PC-3 (cell line): ENCODE data around the gene P2RY14. TPM values are rescaled to one million over a fixed set of nuclear protein-coding genes. Genes with fewer than 3 reads are reported as not detected.
"Not testable (repeated sequence)": the region's sequence is repeated elsewhere in the genome, so short reads cannot be mapped to it uniquely, and the experiment has no call there.

Source experiments
- ATAC-seq: fragments of 200-7000 bp; cut with Tn5 transposase; 2 replicates; pipeline ENCODE4 v1.9.1; 2020; ENCODE audit warnings: mild to moderate bottlenecking, moderate library complexity
- BruUV-seq: library from RNA; stranded (reverse); fragments of 400-500 nt; replicated peaks from 2 replicates; lab custom pipeline; 2021; lab: Mats Ljungman, UMichigan
- CTCF ChIA-PET: fragments of 300-600 bp; sonication (Branson Sonifier 250); formaldehyde crosslinking; loops from one replicate; lab custom pipeline; 2022; ENCODE audit warnings: antibody characterized with exemption; lab: Charles Lee
- POLR2A ChIA-PET: fragments of 300-600 bp; sonication (Branson Sonifier 250); formaldehyde crosslinking; loops from one replicate; lab custom pipeline; 2022; ENCODE audit warnings: antibody characterized with exemption; ENCODE audit not compliant: unreplicated experiment; lab: Charles Lee
- DNase-seq: peaks from one replicate; pipeline ENCODE4 v3.0.0-alpha.2; 2015
- H2AFZ ChIP-seq: fragments of 300-600 bp; sonication (generic); 2 replicates; pipeline ENCODE4 v1.6.0; 2016; ENCODE audit warnings: antibody characterized with exemption, low read length
- H3F3A ChIP-seq: fragments of 300-600 bp; sonication (generic); one replicate; pipeline ENCODE4 v1.6.0; 2017; ENCODE audit warnings: antibody characterized with exemption, low read length, control low read depth, mild to moderate bottlenecking; ENCODE audit not compliant: unreplicated experiment
- H3K27ac ChIP-seq: fragments of 300-600 bp; sonication (generic); 2 replicates; pipeline ENCODE4 v1.5.1; 2016; ENCODE audit warnings: mild to moderate bottlenecking, low read length
- H3K27me3 ChIP-seq: fragments of 300-600 bp; sonication (generic); 2 replicates; pipeline ENCODE4 v1.6.1; 2016; ENCODE audit warnings: low read length, mixed read lengths
- H3K36me3 ChIP-seq: fragments of 300-600 bp; sonication (generic); 2 replicates; pipeline ENCODE4 v1.6.1; 2016; ENCODE audit warnings: low read depth, mixed run types, low read length, mixed read lengths
- H3K4me1 ChIP-seq: fragments of 300-600 bp; sonication (generic); 2 replicates; pipeline ENCODE4 v1.5.1; 2016; ENCODE audit warnings: low read length; ENCODE audit not compliant: insufficient read depth
- H3K4me2 ChIP-seq: fragments of 300-600 bp; sonication (generic); 2 replicates; pipeline ENCODE4 v1.6.0; 2016; ENCODE audit warnings: low read length
- H3K4me3 ChIP-seq: fragments of 300-600 bp; sonication (generic); 2 replicates; pipeline ENCODE4 v1.5.1; 2016; ENCODE audit warnings: mild to moderate bottlenecking, low read length, mixed read lengths
- H3K79me2 ChIP-seq: fragments of 300-600 bp; sonication (generic); 2 replicates; pipeline ENCODE4 v1.6.1; 2017; ENCODE audit warnings: low read length, mixed read lengths
- H3K9ac ChIP-seq: fragments of 300-600 bp; sonication (generic); 2 replicates; pipeline ENCODE4 v1.6.0; 2016; ENCODE audit warnings: mild to moderate bottlenecking, low read length
- H3K9me2 ChIP-seq: fragments of 300-600 bp; sonication (generic); replicated peaks from 2 replicates; pipeline ENCODE4 v1.6.1; 2016; ENCODE audit warnings: mixed run types, low read length, mixed read lengths
- H3K9me3 ChIP-seq: fragments of 300-600 bp; sonication (generic); 2 replicates; pipeline ENCODE4 v1.6.1; 2016; ENCODE audit warnings: low read length, mixed read lengths
- H4K20me1 ChIP-seq: fragments of 300-600 bp; sonication (generic); 2 replicates; pipeline ENCODE4 v1.6.1; 2016; ENCODE audit warnings: low read length, mixed read lengths
- CTCF ChIP-seq: fragments of 300-600 bp; sonication (generic); conservative IDR thresholded peaks from 2 replicates; pipeline ENCODE4 v1.5.1; 2017; ENCODE audit warnings: antibody characterized with exemption, low read depth, mild to moderate bottlenecking, low read length
- EZH2 ChIP-seq: fragments of 300-600 bp; sonication (generic); IDR thresholded peaks from one replicate; pipeline ENCODE4 v1.6.1; 2017; ENCODE audit warnings: antibody characterized with exemption, mild to moderate bottlenecking, low read length; ENCODE audit not compliant: unreplicated experiment
- EZH2phosphoT487 ChIP-seq: fragments of 300-600 bp; sonication (generic); IDR thresholded peaks from 2 replicates; pipeline ENCODE4 v1.6.1; 2018; ENCODE audit warnings: mild to moderate bottlenecking, antibody characterized with exemption, low read length, borderline replicate concordance
- intact Hi-C: fragments of 100-400 bp; cut with micrococcal nuclease; formaldehyde crosslinking; loops from 2 replicates; pipeline ENCODE4 v1.9.0; 2023
- total RNA-seq: library from RNA; depleted of rRNA; stranded (reverse); fragments of >200 nt; gene quantifications from 2 replicates; pipeline ENCODE4 v1.2.3, GENCODE V29; 2014

Gene P2RY14
- total RNA-seq, 1 experiment from 2014 or later, result not detected

- no peaks in the 10 kb centered on the region for H3K9me3 ChIP-seq
- BruUV-seq, result no TSS peak
- no peak overlapping the region for H3K4me3 ChIP-seq
- POLR2A ChIA-PET, result no interaction called here
- H4K20me1 ChIP-seq, result no peaks in the 10 kb centered on the region
- H3K9ac ChIP-seq, result no peak overlapping the region
- no peaks in the 10 kb centered on the region for H3F3A ChIP-seq
- peaks cover 13% of the 10 kb centered on the region for H3K4me1 ChIP-seq
- intact Hi-C loops, result no loop called here
- no peaks in the 10 kb centered on the region for H3K9me2 ChIP-seq
- ATAC-seq, result no peak
- CTCF ChIA-PET, result no interaction called here
- TF ChIP-seq CTCF, result no peak
- no peak for TF ChIP-seq EZH2phosphoT487
- TF ChIP-seq EZH2, result no peak
- H3K27me3 ChIP-seq, result no peaks in the 10 kb centered on the region
- H3K79me2 ChIP-seq, result no peaks in the 10 kb centered on the region
- H3K27ac ChIP-seq, result no peak overlapping the region
- no peaks in the 10 kb centered on the region for H3K36me3 ChIP-seq
- H3K4me2 ChIP-seq, result no peak overlapping the region
- DNase-seq, result no peak
- no peak overlapping the region for H2AFZ ChIP-seq
These were observed 42.0 kb downstream of the P2RY14 start for GRCh38 chr3:151236316-151236715.

DNA sequence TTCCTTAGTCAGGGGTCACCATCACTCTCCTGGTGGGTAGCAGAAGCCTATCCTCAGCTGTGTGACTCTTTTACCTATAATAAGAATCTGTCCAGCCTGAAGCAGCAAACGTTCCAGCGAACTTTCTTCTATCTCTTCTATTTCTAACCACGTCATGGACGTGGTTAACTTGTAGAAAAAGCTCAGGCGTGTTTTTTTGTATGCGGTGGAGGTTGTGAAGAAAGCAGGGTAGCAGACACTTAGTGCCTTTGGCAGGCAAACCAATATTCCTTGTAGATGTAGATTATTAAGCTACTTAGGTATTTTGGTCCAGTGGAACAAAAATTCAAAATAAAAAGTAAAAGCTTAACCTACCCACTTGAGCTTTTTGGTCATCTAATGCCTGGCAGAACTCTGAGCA, 43.5 kb downstream of the P2RY14 start:
- H3F3A ChIP-seq, result no peaks in the 10 kb centered on the region
- BruUV-seq, result no TSS peak
- H4K20me1 ChIP-seq, result no peaks in the 10 kb centered on the region
- no peaks in the 10 kb centered on the region for H3K9me3 ChIP-seq
- H3K4me3 ChIP-seq, result no peak overlapping the region
- ChIA-PET POLR2A (interaction anchor here (0.6 kb wide), 1 partner anchor 453 kb away, joined by 3 read pairs; no protein-coding TSS in a partner anchor), CTCF (no interaction called here)
- H3K27me3 ChIP-seq, result no peaks in the 10 kb centered on the region
- H2AFZ ChIP-seq, result no peak overlapping the region
- H3K9ac ChIP-seq, result no peak overlapping the region
- no peaks in the 10 kb centered on the region for H3K4me1 ChIP-seq
- H3K27ac ChIP-seq, result no peak overlapping the region
- DNase-seq (no peak), ATAC-seq (no peak)
- no peaks in the 10 kb centered on the region for H3K9me2 ChIP-seq
- no peaks in the 10 kb centered on the region for H3K79me2 ChIP-seq
- intact Hi-C loops, result no loop called here
- TF ChIP-seq EZH2phosphoT487 (no peak), EZH2 (no peak), CTCF (no peak)
- no peaks in the 10 kb centered on the region for H3K36me3 ChIP-seq
- no peak overlapping the region for H3K4me2 ChIP-seq

- no TSS peak for BruUV-seq
- no peak overlapping the region for H2AFZ ChIP-seq
- no peak overlapping the region for H3K4me3 ChIP-seq
- H3K9me2 ChIP-seq, result no peaks in the 10 kb centered on the region
- ChIA-PET CTCF (no interaction called here), POLR2A (no interaction called here)
- peaks cover 10% of the 10 kb centered on the region for H3K4me1 ChIP-seq
- no peaks in the 10 kb centered on the region for H3F3A ChIP-seq
- no peaks in the 10 kb centered on the region for H3K27me3 ChIP-seq
- H4K20me1 ChIP-seq, result no peaks in the 10 kb centered on the region
- no peaks in the 10 kb centered on the region for H3K9me3 ChIP-seq
- no peak overlapping the region for H3K27ac ChIP-seq
- H3K36me3 ChIP-seq, result no peaks in the 10 kb centered on the region
- ATAC-seq (no peak), DNase-seq (no peak)
- intact Hi-C loops, result no loop called here
- TF ChIP-seq EZH2 (no peak), CTCF (no peak), EZH2phosphoT487 (no peak)
- no peak overlapping the region for H3K4me2 ChIP-seq
- no peak overlapping the region for H3K9ac ChIP-seq
- no peaks in the 10 kb centered on the region for H3K79me2 ChIP-seq
These were observed 45.4 kb downstream of the P2RY14 start for GRCh38 chr3:151232991-151233390.

DNA sequence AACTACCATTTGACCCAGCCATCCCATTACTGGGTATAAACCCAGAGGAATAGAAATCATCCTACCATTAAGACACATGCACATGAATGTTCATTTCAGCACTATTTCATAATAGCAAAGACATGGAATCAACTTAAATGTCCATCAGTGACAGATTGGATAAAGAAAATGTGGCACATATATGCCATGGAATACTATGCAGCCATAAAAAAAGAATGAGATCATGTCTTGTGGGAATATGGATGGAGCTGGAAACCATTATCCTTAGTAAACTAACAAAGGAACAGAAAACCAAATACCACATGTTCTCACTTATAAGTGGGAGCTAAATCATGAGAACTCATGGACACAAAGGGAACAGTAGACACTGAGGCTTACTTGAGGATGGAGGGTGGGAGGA, 45.9 kb downstream of the P2RY14 start:
- intact Hi-C loops, H3K9me2 ChIP-seq, H3K36me3 ChIP-seq, H2AFZ ChIP-seq, H3F3A ChIP-seq, H4K20me1 ChIP-seq, H3K9ac ChIP-seq, ATAC-seq, DNase-seq, H3K9me3 ChIP-seq, POLR2A ChIA-PET, H3K79me2 ChIP-seq, BruUV-seq, H3K27ac ChIP-seq, CTCF ChIA-PET, H3K27me3 ChIP-seq, H3K4me3 ChIP-seq, H3K4me2 ChIP-seq: not testable (repeated sequence)
- H3K4me1 ChIP-seq, result peaks cover 15% of the 10 kb centered on the region
